OCI-LY7 (cell line): ENCODE data around the gene DEAF1. TPM values are rescaled to one million over a fixed set of nuclear protein-coding genes. Genes with fewer than 3 reads are reported as not detected.

ENCODE experiments used
- BruUV-seq: library from RNA; stranded (reverse); fragments of 400-500 nt; replicated peaks from 2 replicates; lab custom pipeline; 2021; lab: Mats Ljungman, UMichigan
- CTCF ChIA-PET: fragments of 300-600 bp; sonication (Branson Sonifier 250); formaldehyde crosslinking; loops from one replicate; lab custom pipeline; 2022; ENCODE audit warnings: antibody characterized with exemption; ENCODE audit not compliant: unreplicated experiment; lab: Charles Lee
- POLR2A ChIA-PET: fragments of 300-600 bp; sonication (Branson Sonifier 250); formaldehyde crosslinking; loops from one replicate; lab custom pipeline; 2022; ENCODE audit warnings: antibody characterized with exemption; lab: Charles Lee
- DNase-seq: peaks from one replicate; pipeline ENCODE4 v3.0.0-alpha.2; 2015; ENCODE audit warnings: low spot score
- H2AFZ ChIP-seq: fragments of 200-600 bp; sonication (generic), shearing (Covaris generic); 2 replicates; pipeline ENCODE4 v1.6.1; 2014; ENCODE audit warnings: mild to moderate bottlenecking, antibody characterized with exemption, low read length, moderate library complexity
- H3K27ac ChIP-seq: fragments of 200-600 bp; sonication (generic); 2 replicates; pipeline ENCODE4 v1.5.1; 2014; ENCODE audit warnings: mixed run types, low read depth, mild to moderate bottlenecking, moderate library complexity, low read length, inconsistent platforms; ENCODE audit not compliant: poor library complexity, severe bottlenecking
- H3K36me3 ChIP-seq: fragments of 200-600 bp; sonication (generic); 2 replicates; pipeline ENCODE4 v1.6.1; 2014; ENCODE audit warnings: mild to moderate bottlenecking, antibody characterized with exemption, low read length, moderate library complexity, mixed read lengths; ENCODE audit not compliant: insufficient read depth
- H3K4me1 ChIP-seq: fragments of 200-600 bp; sonication (generic); 2 replicates; pipeline ENCODE4 v1.5.1; 2014; ENCODE audit warnings: mild to moderate bottlenecking, low read length; ENCODE audit not compliant: insufficient read depth, poor library complexity, severe bottlenecking
- H3K4me2 ChIP-seq: fragments of 200-600 bp; sonication (generic); 2 replicates; pipeline ENCODE4 v1.6.1; 2014; ENCODE audit warnings: mild to moderate bottlenecking, low read length
- H3K4me3 ChIP-seq: fragments of 200-600 bp; sonication (generic); 2 replicates; pipeline ENCODE4 v1.5.1; 2014; ENCODE audit warnings: mild to moderate bottlenecking, low read depth, low read length; ENCODE audit not compliant: poor library complexity, severe bottlenecking
- H3K79me2 ChIP-seq: fragments of 200-600 bp; sonication (generic); 2 replicates; pipeline ENCODE4 v1.6.1; 2016; ENCODE audit warnings: low read depth, mild to moderate bottlenecking, low read length, moderate library complexity, mixed read lengths; ENCODE audit not compliant: insufficient read depth
- H3K9me2 ChIP-seq: fragments of 200-600 bp; sonication (generic); 2 replicates; pipeline ENCODE4 v1.6.1; 2016; ENCODE audit warnings: mild to moderate bottlenecking, low read length, mixed read lengths; ENCODE audit not compliant: insufficient read depth
- H3K9me3 ChIP-seq: fragments of 200-600 bp; sonication (generic); 2 replicates; pipeline ENCODE4 v1.6.1; 2014; ENCODE audit warnings: mild to moderate bottlenecking, mixed run types, low read length, mixed read lengths
- H4K20me1 ChIP-seq: fragments of 200-600 bp; sonication (generic); 2 replicates; pipeline ENCODE4 v1.6.1; 2014; ENCODE audit warnings: mild to moderate bottlenecking, antibody characterized with exemption, low read length, moderate library complexity, mixed read lengths; ENCODE audit not compliant: insufficient read depth
- CTCF ChIP-seq: fragments of 200-600 bp; sonication (generic); conservative IDR thresholded peaks from 2 replicates; pipeline ENCODE4 v1.5.1; 2014; ENCODE audit warnings: mild to moderate bottlenecking, antibody characterized with exemption, low read length, moderate library complexity, mixed read lengths
- EZH2phosphoT487 ChIP-seq: fragments of 200-600 bp; sonication (generic); IDR thresholded peaks from 2 replicates; pipeline ENCODE4 v1.6.1; 2018; ENCODE audit warnings: low read depth, borderline replicate concordance, mild to moderate bottlenecking, mixed run types, antibody characterized with exemption, low read length, moderate library complexity, mixed read lengths
- intact Hi-C: fragments of 100-400 bp; cut with micrococcal nuclease; formaldehyde crosslinking; loops from one replicate; pipeline ENCODE4 v1.10.0; 2022; ENCODE audit not compliant: unreplicated experiment
- total RNA-seq, 2 experiments: library from RNA; depleted of rRNA in 1 of 2; stranded (reverse); fragments of >200 nt in 1 of 2; shearing (Covaris generic) in 1 of 2; gene quantifications; 2 replicates each; pipeline ENCODE4 v1.2.3, GENCODE V29; 2014 to 2022

Gene DEAF1
- total RNA-seq, 2 experiments from 2014 or later: 42.7 to 66.2 TPM

- Histone ChIP-seq H3K9me2 (no peaks in the 10 kb centered on the region), H3K4me2 (no peak overlapping the region), H3K36me3 (no peaks in the 10 kb centered on the region), H2AFZ (no peak overlapping the region), H3K4me1 (peaks cover 39% of the 10 kb centered on the region), H3K79me2 (no peaks in the 10 kb centered on the region), H4K20me1 (no peaks in the 10 kb centered on the region), H3K9me3 (no peaks in the 10 kb centered on the region), H3K4me3 (no peak overlapping the region), H3K27ac (no peak overlapping the region)
- TF ChIP-seq CTCF: peak; percentile 92
- TF ChIP-seq EZH2phosphoT487: no peak
- DNase-seq: peak; percentile 73
- BruUV-seq: no TSS peak
- CTCF ChIA-PET: no interaction called here
- intact Hi-C loops: loop anchor here (1.0 kb wide), 1 partner anchor 37 kb away; no protein-coding TSS in a partner anchor
- POLR2A ChIA-PET: interaction anchor here (0.5 kb wide), 1 partner anchor 59 kb away, joined by 4 read pairs; no protein-coding TSS in a partner anchor
These were observed 33.1 kb upstream of the DEAF1 start for GRCh38 chr11:727859-728748.

GRCh38 chr11:727281-727701, 32.3 kb upstream of the DEAF1 start:
- H3K36me3 ChIP-seq: no peaks in the 10 kb centered on the region
- no peaks in the 10 kb centered on the region for H3K9me2 ChIP-seq
- H3K9me3 ChIP-seq: no peaks in the 10 kb centered on the region
- intact Hi-C loops: no loop called here
- H3K27ac ChIP-seq: no peak overlapping the region
- BruUV-seq: no TSS peak
- TF ChIP-seq EZH2phosphoT487: no peak
- no peak for TF ChIP-seq CTCF
- H2AFZ ChIP-seq: no peak overlapping the region
- H3K4me3 ChIP-seq: no peak overlapping the region
- CTCF ChIA-PET: no interaction called here
- no peak for DNase-seq
- H3K79me2 ChIP-seq: no peaks in the 10 kb centered on the region
- POLR2A ChIA-PET: interaction anchor here (1.0 to 1.1 kb wide), 2 partner anchors 18 to 68 kb away, joined by 3 read pairs; no protein-coding TSS in a partner anchor
- peaks cover 43% of the 10 kb centered on the region for H3K4me1 ChIP-seq
- no peak overlapping the region for H3K4me2 ChIP-seq
- no peaks in the 10 kb centered on the region for H4K20me1 ChIP-seq
